AG09319 (cell line): ENCODE results near the gene LINS1.
"Not testable (repeated sequence)": the region's sequence is repeated elsewhere in the genome, so short reads cannot be mapped to it uniquely, and the experiment has no call there.

Experiments used
- DNase-seq: peaks from one replicate; pipeline ENCODE4 v3.0.0-alpha.2; 2010; ENCODE audit warnings: low read depth; ENCODE audit errors: extremely low read depth
- TF ChIP-seq, protein P1 (sequence below): IDR thresholded peaks from 2 replicates; pipeline ENCODE4 v1.5.1; 2011; ENCODE audit warnings: low read depth, mild to moderate bottlenecking, inconsistent platforms, low read length, moderate library complexity

LINS1 gene

GRCh38 chr15:100591835-100592234 lies 10.1 kb downstream of the LINS1 start:
- TF ChIP-seq, protein P1, sequence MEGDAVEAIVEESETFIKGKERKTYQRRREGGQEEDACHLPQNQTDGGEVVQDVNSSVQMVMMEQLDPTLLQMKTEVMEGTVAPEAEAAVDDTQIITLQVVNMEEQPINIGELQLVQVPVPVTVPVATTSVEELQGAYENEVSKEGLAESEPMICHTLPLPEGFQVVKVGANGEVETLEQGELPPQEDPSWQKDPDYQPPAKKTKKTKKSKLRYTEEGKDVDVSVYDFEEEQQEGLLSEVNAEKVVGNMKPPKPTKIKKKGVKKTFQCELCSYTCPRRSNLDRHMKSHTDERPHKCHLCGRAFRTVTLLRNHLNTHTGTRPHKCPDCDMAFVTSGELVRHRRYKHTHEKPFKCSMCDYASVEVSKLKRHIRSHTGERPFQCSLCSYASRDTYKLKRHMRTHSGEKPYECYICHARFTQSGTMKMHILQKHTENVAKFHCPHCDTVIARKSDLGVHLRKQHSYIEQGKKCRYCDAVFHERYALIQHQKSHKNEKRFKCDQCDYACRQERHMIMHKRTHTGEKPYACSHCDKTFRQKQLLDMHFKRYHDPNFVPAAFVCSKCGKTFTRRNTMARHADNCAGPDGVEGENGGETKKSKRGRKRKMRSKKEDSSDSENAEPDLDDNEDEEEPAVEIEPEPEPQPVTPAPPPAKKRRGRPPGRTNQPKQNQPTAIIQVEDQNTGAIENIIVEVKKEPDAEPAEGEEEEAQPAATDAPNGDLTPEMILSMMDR = no peak

DNA sequence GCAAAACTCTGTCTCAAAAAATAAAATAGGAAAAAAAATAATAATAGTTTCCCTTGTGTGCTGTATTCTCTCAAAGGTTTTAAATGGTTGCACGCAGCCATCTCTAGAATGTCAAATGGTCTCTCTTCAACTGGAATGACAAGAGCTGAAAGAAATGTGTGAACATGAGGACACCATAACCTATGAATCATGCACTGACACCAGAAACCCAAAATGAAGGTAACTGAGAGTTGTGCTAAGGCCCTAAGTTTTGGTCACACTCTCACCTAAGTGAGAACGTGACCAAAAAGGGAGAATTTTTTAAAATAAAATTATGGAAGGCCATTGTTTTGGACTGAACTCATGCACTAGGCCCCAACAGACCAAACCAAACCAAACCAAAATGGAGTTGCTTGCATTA lies 10.8 kb downstream of the LINS1 start:
- DNase-seq = not testable (repeated sequence)

More at GRCh38 chr15:100591835-100592234, 10.1 kb downstream of the LINS1 start:
- no peak for DNase-seq

GRCh38 chr15:100588638-100589242 lies 13.2 kb downstream of the LINS1 start:
- TF ChIP-seq, protein P1 = no peak
- no peak for DNase-seq

GRCh38 chr15:100580414-100580813 lies 21.6 kb downstream of the LINS1 start:
- DNase-seq = no peak
- TF ChIP-seq, protein P1 = no peak

- TF ChIP-seq, protein P1 = no peak
- DNase-seq = no peak
These were observed 28.5 kb downstream of the LINS1 start for GRCh38 chr15:100573526-100573925.

- DNase-seq = no peak
- TF ChIP-seq, protein P1 = peak; percentile 27
These were observed 29.5 kb downstream of the LINS1 start for GRCh38 chr15:100572362-100572983.

GRCh38 chr15:100571592-100572167 lies 30.3 kb downstream of the LINS1 start:
- TF ChIP-seq, protein P1 = no peak
- no peak for DNase-seq
